GM18508 (cell line): Measurements from ENCODE around the gene SGMS1.

Experiments
- ATAC-seq: cut with Tn5 transposase; IDR thresholded peaks from one replicate; pipeline ENCODE4 v1.9.1; 2021; ENCODE audit warnings: moderate number of reproducible peaks; ENCODE audit not compliant: insufficient read depth, unreplicated experiment

Gene SGMS1

DNA sequence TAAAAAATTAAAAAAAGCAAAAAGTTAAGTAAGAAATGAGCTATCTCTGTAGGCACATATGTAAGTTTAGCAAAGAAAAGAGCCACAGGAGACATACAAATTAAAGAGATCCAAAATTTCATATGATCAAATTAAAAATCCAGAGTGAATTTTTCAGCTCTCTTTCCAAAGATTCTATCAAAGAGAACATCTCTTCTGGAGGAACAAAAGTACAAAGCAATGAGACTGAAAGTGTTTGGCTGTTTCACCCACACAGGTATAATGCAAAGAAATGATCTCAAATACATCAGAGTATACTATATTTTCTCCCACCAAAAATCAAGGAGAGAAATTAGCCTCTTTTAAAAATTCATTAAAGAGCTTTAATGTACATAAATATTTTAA, 297.6 kb downstream of the SGMS1 start:
- no peak for ATAC-seq

DNA sequence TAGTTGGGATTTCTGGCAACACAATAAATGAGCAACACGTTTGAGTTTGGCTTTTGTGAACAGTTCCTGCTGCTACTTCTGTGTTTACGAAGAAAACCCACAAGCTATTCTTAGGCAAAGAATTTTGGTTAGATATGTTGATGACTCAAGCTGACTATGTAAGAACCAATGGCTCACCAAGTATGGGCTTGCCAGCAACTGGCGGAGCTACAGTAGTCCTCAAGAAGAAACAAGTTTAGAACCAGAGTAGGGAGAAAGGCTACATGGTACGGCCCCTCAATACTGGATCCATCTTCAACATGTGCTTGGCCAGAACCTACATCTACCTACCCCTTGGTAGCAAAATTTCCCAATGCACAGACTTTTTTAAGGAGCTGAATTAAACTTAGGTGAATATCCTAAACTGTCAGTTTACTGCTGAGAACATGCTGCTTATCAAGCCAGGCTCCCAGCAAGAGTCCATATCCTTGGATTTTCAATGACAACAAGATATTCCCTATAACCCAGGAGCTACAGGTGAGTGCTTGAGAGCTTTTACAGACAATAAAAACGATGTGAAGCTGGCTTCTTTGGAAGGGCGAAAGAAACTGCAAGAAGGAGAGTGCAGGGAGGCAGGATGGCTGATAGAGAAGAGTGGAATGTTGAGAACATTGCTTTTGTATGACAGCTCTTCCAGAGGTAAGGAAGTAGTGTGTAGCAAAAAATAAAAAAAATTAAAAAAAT, 298.1 kb downstream of the SGMS1 start:
- ATAC-seq, result peak; percentile 71

DNA sequence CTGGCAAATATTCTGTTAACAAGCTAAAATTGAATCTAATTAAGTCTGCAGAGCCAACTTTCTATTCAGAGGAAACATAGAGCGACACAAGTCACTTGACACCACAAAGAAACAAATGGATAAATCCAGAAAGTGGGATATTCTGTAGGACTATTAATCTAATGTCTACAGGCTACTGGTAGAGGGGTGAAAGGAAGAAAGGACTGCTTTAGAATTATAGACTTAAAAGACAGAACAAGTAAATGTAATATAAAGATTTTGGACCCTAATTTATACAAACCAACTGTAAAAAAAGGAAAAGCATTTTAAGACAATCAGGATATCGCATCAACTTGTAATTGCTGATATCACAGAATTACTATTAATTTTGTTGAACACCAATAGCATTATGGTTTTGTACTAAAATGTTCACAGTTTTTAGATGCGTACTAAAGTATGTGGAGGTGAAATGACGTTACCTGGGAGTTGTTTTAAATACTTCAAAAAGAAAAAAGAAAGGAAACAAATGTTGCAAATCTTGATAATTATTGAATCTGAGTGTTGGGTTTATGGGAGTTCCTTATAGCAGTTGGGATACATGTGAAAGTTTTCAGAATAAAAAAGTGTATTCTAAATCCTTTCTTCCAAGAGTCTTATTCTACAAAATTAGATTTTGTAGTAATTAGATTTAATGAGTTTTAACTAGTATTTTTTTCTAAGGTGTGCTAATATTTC, 298.9 kb downstream of the SGMS1 start:
- ATAC-seq, result no peak

DNA sequence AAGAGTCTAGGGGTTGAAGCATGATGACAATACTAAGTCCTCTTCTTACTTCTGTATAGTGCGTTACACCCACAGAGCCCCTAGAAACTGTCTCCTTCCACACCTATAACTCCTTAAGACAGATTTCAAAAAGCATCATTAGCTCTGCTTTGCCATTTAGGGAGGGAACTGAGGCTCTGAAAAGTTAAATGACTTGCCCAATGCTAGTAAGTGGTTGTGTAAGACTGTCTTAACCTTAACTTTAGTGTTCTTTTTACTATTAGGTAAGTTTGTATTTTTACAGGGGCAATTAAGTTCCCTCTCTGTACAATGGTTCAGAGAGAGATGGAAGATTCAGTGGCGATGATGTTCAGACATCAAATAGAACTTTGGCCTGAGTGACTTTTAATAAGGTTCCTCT, 299.7 kb downstream of the SGMS1 start:
- no peak for ATAC-seq

DNA sequence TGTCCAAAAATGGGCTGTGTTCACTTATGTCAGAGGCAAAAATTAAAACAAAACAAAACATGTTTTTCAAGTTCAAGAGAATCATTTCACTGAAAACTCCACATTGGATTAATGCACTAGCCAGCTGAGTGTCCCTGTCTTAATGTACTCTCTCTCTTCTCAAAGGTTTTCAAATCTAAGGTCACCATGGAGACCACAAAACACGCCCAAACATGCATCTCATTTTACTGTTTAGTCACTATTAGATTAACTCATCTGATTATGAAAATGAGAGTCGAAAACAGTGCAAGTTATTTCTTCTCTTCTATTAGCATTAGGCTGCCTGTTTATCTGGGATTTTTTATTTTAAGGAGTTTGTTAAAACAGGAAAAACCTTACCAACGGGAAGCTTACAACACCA, 301.7 kb downstream of the SGMS1 start:
- ATAC-seq, result no peak

DNA sequence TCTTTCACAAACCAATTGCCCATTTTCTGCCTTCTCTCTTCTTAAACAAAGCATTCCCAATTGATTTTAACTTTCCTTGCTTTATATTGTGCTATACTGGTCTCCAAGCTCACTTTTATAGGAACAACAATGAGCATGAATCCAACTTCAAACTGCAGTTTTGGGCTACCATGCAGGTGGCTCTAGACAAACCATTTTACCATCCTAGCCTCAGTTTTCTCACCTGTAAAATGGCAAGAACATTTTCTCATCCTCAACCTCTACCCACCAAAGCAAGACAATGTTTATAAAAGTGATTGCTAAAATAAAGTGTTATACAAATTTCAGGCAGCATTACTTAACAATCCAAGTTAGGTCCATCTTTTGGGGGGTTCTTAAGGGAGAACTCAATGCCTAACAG, 305.6 kb downstream of the SGMS1 start:
- ATAC-seq, result no peak

DNA sequence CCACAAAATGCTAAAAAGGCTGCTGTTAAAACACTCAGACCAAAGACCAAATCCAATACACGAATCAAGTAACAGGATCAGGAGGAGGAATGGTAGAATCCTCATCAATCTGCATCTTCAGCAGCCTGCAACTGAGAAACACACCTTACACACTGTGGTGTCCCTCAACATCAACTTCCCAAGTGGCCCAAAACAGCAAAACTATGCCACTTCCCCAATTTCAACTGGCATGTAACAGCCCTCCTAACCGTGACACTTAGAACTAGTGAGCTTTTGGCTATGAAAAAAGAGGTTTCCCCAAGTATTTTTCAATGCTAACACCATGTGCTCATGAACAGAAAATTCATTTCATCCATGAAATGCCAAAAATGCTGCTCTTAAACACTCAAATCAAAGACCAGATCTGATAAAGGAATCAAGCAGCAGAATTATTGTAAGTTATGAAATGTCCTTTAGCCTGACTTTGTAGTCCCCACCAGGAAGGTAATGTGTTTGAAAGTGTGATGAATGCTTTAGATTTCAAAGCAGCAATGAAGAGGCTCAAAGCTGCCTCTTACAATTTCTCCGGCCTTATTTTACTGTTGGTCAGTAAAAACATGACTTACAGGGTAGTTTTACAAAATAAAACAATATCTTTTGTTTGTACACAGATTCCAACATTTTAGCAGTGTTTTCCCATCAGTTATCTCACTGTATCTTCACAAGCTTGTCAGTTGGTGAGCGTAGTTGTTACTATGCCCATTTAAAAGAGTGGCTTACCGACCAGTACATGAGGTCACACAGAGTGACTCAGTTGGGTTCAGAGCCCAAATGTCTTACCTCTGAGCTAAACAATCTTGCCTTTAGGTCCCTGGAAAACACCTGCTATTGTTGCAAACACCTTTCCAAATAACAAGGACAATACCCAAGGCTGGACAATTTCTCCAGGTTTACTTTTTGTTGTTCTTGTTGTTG, 306.8 kb downstream of the SGMS1 start:
- ATAC-seq, result no peak

DNA sequence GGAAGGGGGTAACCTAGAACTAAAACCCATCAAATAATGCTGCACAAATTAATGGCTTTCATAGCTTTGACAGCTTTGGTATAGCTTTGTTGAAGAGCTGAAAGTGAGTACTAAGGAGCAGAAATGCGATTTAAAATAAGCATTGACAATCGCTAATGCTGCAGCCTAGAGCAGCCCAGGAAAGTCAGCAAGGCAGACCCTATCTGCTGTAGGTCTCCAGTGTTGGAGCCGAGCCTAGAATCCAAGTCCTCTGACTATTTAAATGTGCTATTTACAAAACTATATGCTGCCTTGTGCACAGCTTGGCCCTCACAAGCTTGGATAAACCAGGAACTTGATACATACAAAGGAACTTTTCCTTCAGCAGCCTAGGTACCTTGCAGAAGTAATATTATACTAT, 307.6 kb downstream of the SGMS1 start:
- ATAC-seq, result no peak

DNA sequence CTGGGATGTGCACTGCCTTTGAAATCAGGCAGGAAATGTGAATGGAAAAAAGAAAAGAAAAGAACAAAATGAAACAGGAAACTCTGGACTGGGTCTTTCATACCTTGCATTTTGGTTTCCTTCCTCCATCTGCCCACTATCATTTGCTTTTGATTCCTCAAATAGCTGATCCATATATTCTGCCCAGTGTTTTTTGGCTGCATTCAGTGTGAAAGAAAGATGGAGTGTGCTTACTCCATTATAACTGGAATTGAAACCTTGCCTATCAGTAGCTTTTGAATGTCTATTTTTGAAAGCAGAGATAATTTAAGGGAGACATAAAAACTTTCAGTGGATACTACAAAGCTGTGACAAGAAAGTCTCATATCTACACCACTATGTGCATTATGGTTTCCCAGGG, 308.3 kb downstream of the SGMS1 start:
- ATAC-seq, result no peak

DNA sequence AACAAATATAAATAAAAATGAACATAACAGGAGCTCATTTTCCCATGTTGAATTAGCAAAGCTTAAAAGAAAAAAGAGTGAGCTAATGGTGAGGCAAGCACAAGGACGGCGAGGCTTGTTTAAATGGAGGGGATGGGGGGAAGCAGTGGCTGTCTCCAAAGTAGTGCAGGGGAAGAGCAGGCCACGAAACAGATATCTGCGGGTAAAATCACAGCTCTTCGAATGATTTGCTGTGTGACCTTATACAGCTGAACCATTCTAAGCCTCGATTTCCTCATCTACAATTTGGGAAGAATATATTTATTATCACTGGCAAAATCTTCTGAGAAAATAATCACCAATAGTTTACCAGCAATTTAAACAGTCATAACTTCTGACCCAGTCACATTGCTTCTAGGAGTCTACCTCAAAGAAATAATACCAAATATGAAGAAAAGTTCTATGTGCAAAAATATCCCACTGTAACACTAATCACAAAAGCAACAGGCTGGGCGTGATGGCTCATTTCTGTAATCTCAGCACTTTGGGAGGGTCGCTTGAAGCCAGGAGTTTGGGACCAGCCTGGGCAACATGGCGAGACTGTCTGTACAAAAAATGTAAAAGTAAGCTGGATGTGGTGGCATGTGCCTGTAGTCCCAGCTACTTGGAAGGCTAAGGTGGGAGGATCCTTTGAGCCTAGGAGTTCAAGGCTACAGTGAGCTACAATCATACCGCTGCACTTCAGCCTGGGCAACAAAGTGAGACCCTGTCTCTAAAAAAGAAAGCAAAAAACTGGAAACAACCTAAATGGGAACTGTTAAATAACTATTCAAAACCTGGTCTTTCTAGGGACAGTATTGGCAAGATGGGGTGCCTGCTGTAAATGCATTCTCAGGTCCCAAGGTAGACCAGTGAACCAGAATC, 309.3 kb downstream of the SGMS1 start:
- no peak for ATAC-seq

DNA sequence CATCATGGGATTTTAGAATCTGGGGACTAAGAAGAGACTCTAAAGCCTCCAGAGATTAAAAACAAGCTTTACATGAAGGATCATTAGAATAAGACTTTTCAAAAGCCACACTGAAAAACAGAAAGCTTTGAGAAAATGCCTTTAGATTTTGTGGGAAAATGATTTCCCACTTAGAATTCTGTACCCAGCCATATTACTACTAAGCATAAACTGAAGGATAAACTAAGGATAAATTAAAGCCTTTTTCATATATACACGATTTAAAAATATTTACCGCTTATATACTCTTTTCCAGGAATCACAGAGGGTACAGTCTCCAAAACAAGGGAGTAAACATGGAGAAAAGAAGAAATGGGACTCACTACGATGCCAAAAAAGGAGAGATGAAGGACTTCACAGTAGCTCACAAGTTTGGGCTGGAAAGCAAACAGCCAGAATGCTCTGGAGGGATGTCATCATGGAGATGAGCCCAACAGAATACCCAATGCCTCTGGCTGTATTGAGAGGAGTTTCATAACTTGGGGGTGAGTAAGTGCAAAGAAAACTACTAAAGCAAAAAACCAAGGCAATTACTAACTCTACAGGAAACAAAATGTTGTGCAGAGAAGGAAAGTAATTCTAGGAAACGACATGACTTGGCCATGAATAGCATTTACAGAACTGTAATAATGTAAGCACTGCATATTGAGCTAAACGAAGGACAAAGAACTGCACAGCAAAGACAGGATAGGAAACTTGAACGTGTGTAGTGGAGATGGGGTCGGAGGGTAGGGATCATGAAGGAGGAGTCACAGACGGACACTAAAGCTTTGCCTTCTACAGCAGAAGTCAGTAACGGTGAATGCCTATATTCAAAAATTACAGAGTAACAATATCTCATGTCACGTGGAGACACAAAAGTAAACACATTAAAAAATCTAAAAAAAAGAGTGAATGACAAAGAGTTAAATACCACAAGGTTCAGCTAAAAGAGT, 311.0 kb downstream of the SGMS1 start:
- no peak for ATAC-seq

DNA sequence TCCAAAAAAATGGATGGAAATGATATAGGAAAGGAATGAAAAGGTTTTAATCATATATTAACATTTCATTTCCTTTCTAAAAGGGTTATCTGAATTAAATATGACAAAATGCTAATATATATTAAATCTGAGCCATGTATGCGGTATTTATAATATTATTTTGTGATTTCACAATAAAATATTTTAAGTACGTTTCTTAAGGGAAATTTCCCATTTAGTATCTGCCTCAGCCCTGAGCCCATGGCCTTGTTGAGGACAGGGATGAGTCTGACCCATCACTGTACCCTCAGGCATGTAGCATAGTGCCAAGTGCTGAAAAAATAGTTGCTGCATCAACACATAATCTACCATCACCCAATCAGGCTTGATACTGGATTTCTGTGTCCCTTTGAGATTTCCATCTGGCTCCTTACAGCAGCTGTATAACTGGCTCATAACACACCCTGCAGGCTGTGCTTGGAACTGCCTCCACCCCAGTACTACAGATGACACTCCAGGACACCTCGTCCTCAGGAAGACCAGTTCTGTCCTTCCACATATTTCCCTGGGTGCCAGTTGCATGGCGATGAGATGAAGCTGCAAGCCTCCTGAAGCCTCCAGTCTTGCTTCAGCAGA, 313.1 kb downstream of the SGMS1 start:
- ATAC-seq, result no peak

DNA sequence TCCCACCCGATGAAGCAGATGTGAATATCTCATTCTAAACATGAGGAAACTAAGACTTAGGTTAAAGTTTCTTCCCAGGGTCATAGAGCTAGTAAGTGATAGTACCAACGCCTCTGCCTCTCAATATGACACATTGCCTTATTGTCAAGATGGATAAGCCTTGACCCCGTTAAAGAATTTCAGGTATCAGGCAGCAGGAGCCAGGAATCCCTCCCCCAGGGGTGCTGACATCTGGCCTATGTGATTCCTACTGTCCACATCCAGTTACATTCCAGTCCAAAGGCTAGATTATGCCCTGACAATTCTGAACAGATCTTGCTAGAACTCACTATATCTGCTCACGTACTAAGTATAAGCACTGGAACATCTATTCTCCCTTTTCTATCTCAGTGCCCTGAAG, 314.4 kb downstream of the SGMS1 start:
- no peak for ATAC-seq

DNA sequence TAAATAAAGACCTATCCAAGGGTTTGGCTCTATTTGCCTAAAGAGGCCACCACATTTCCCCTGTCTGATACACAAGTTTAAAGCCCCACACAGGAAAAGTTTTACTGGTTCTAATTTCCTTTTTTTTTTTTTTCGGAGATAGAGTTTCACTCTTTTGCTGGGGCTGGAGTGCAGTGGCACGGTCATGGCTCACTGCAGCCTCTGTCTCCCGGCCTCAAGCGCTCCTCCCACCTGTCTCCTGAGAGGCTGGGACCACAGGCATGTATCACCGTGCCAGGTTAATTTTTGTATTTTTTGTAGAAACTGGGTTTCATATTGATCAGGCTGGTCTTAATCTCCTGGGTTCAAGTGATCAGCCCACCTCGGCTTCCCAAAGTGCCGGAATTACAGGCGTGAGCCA, 319.1 kb downstream of the SGMS1 start:
- no peak for ATAC-seq

DNA sequence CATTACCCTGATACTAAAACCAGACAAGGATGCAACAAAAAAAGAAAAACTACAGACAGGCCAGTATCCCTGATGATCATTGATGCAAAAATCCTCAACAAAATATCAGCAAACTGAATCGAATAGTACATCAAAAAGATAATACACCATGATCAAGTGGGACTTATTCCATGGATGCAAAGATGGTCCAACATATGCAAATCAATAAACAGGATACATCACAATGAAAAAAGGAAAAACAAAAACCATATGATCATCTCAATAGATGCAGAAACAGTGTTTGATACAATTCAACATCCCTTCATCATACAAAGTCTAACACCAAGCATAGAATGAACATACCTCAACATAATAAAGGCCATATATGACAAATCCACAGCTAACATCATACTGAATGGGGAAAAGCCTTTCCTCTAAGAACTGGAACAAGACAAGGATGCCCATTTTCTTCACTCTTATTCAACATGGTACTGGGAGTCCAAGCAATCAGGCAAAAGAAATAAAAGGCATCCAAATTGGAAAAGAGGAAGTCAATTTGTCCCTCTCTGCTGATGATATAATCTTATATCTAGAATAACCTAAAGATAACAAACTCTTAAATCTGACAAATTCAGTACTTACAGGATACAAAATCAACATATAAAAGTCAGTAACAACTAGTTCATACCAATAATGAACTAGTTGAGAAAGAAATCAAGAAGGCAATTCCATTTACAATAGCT, 323.6 kb downstream of the SGMS1 start:
- no peak for ATAC-seq

DNA sequence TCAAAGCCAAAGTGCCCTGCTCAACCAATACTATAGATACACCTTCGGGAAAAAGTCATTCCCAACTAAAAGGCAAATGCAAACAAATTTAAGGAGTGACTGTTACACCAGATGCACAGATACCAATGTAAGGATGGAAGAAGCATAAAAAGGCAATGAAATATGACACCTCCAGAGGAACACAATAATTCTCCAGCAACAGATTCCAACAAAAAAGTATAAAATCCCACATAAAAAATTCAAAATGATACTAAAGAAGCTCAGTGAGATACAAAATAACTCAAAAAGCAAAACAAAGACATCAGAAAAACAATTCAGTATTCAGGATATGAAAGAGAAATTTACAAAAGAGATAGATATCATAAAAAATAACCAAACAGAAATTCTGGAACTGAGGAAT, 328.4 kb downstream of the SGMS1 start:
- ATAC-seq, result no peak

DNA sequence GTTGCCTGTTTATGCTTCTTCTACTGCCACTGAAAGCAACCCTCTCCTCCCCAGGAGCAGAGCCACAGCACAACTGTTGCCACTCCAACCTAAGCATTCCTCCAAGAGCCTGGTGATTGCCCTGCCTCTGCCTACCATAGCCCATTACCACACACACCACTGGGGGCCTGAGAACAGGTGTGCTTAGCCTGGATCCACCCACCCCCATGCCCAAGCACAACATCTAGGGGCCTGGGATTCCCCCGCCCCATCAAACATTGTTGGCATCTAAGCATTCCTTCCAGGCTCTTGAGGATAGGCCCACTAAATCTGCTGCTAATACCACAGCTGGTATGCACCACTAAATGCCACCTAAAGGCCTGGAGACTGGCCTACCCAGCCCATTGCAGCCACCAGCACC, 329.2 kb downstream of the SGMS1 start:
- no peak for ATAC-seq
